H9 (cell line): ENCODE measurements around the gene ZNF800. TPM values are rescaled to one million over a fixed set of nuclear protein-coding genes. Genes with fewer than 3 reads are reported as not detected.
A peak's percentile ranks its signal among the peaks of the same experiment; 100 is the strongest.

Experiments used
- DNase-seq: peaks from one replicate; pipeline ENCODE4 v3.0.0-alpha.2; 2017
- H2AFZ ChIP-seq: one replicate; pipeline ENCODE4 v1.6.1; 2013; ENCODE audit warnings: mild to moderate bottlenecking, low read length, control low read depth, moderate library complexity
- H2AK5ac ChIP-seq: 2 replicates; pipeline ENCODE4 v1.6.1; 2013; ENCODE audit warnings: low read length, control low read depth, mixed read lengths; ENCODE audit not compliant: insufficient read length
- H2BK120ac ChIP-seq: one replicate; pipeline ENCODE4 v1.6.1; 2013; ENCODE audit warnings: low read depth, mild to moderate bottlenecking, low read length, control low read depth, inconsistent platforms; ENCODE audit not compliant: poor library complexity, severe bottlenecking
- H2BK12ac ChIP-seq: 2 replicates; pipeline ENCODE4 v1.6.1; 2013; ENCODE audit warnings: low read length, control low read depth, mixed read lengths, low read depth; ENCODE audit not compliant: insufficient read length
- H2BK15ac ChIP-seq: 2 replicates; pipeline ENCODE4 v1.6.1; 2013; ENCODE audit warnings: low read depth, low read length, control low read depth
- H2BK20ac ChIP-seq: one replicate; pipeline ENCODE4 v1.6.1; 2013; ENCODE audit warnings: low read depth, mild to moderate bottlenecking, low read length, control low read depth, inconsistent platforms; ENCODE audit not compliant: poor library complexity, severe bottlenecking
- H2BK5ac ChIP-seq: 2 replicates; pipeline ENCODE4 v1.6.1; 2013; ENCODE audit warnings: low read length, control low read depth, mixed read lengths; ENCODE audit not compliant: insufficient read length
- H3K14ac ChIP-seq: 2 replicates; pipeline ENCODE4 v1.6.1; 2013; ENCODE audit warnings: low read length, control low read depth; ENCODE audit not compliant: insufficient read depth
- H3K18ac ChIP-seq: 2 replicates; pipeline ENCODE4 v1.6.1; 2013; ENCODE audit warnings: low read depth, mild to moderate bottlenecking, mixed read lengths, low read length, control low read depth; ENCODE audit not compliant: insufficient read length
- H3K23ac ChIP-seq: 2 replicates; pipeline ENCODE4 v1.6.1; 2013; ENCODE audit warnings: low read length, control low read depth, mixed read lengths, low read depth; ENCODE audit not compliant: insufficient read length
- H3K23me2 ChIP-seq: 2 replicates; pipeline ENCODE4 v1.6.1; 2013; ENCODE audit warnings: low read depth, mild to moderate bottlenecking, mixed read lengths, low read length, control low read depth; ENCODE audit not compliant: insufficient read length, poor library complexity, severe bottlenecking
- H3K27ac ChIP-seq: 2 replicates; pipeline ENCODE4 v1.5.1; 2013; ENCODE audit warnings: low read length, control low read depth, mixed read lengths, low read depth; ENCODE audit not compliant: insufficient read length
- H3K27me3 ChIP-seq: 2 replicates; pipeline ENCODE4 v1.6.1; 2013; ENCODE audit warnings: low read length, control low read depth, inconsistent platforms; ENCODE audit not compliant: insufficient read depth
- H3K4ac ChIP-seq: 2 replicates; pipeline ENCODE4 v1.6.1; 2013; ENCODE audit warnings: low read depth, mild to moderate bottlenecking, control low read depth, inconsistent platforms, low read length, moderate library complexity
- H3K4me1 ChIP-seq: 2 replicates; pipeline ENCODE4 v1.6.1; 2013; ENCODE audit warnings: low read length, control low read depth, inconsistent platforms; ENCODE audit not compliant: insufficient read depth
- H3K4me2 ChIP-seq: 2 replicates; pipeline ENCODE4 v1.6.1; 2013; ENCODE audit warnings: low read length, control low read depth, mixed read lengths; ENCODE audit not compliant: insufficient read length, insufficient read depth
- H3K56ac ChIP-seq: 2 replicates; pipeline ENCODE4 v1.6.1; 2013; ENCODE audit warnings: low read depth, mild to moderate bottlenecking, mixed read lengths, low read length, control low read depth; ENCODE audit not compliant: insufficient read length
- H3K79me1 ChIP-seq: 2 replicates; pipeline ENCODE4 v1.6.1; 2013; ENCODE audit warnings: low read depth, mild to moderate bottlenecking, moderate library complexity, low read length, control low read depth, inconsistent platforms; ENCODE audit not compliant: insufficient read depth, poor library complexity, severe bottlenecking
- H3K79me2 ChIP-seq: 2 replicates; pipeline ENCODE4 v1.6.1; 2013; ENCODE audit warnings: low read length, control low read depth, inconsistent platforms; ENCODE audit not compliant: insufficient read depth
- H3K9ac ChIP-seq: 2 replicates; pipeline ENCODE4 v1.6.1; 2013; ENCODE audit warnings: low read length, control low read depth, mixed read lengths; ENCODE audit not compliant: insufficient read length; ENCODE audit errors: extremely low read depth
- H3K9me3 ChIP-seq: one replicate; pipeline ENCODE4 v1.6.1; 2013; ENCODE audit warnings: low read depth, low read length, inconsistent platforms; ENCODE audit not compliant: control insufficient read depth
- H3T11ph ChIP-seq: one replicate; pipeline ENCODE4 v1.6.1; 2013; ENCODE audit warnings: mild to moderate bottlenecking, low read length, control low read depth, inconsistent platforms
- H4K20me1 ChIP-seq: one replicate; pipeline ENCODE4 v1.6.1; 2013; ENCODE audit not compliant: control insufficient read depth, insufficient read length, insufficient read depth
- H4K5ac ChIP-seq: 2 replicates; pipeline ENCODE4 v1.6.1; 2013; ENCODE audit warnings: low read depth, mild to moderate bottlenecking, mixed read lengths, low read length, control low read depth; ENCODE audit not compliant: insufficient read length
- H4K8ac ChIP-seq: replicated peaks from 2 replicates; pipeline ENCODE4 v1.6.1; 2013; ENCODE audit warnings: low read length, control low read depth, mixed read lengths, low read depth; ENCODE audit not compliant: insufficient read length
- H4K91ac ChIP-seq: 2 replicates; pipeline ENCODE4 v1.6.1; 2013; ENCODE audit warnings: low read depth, mild to moderate bottlenecking, moderate library complexity, mixed read lengths, low read length, control low read depth; ENCODE audit not compliant: insufficient read length
- H3K27ac Mint-ChIP-seq, 3 experiments: 2 replicates in 2 of 3; 3 replicates in 1 of 3; pipeline ENCODE4 v1.8.0; 2020 to 2021; ENCODE audit warnings: mixed read lengths in 3 of 3, mild to moderate bottlenecking in 1 of 3, moderate library complexity in 1 of 3
- H3K27me3 Mint-ChIP-seq: 2 replicates; pipeline ENCODE4 v1.8.0; 2021; ENCODE audit warnings: low read depth, mild to moderate bottlenecking, moderate library complexity, mixed read lengths
- H3K36me3 Mint-ChIP-seq, 3 experiments: 2 replicates in 2 of 3; 3 replicates in 1 of 3; pipeline ENCODE4 v1.8.0; 2020 to 2021; ENCODE audit warnings: low read depth in 3 of 3, mixed read lengths in 3 of 3; ENCODE audit not compliant: insufficient read depth in 1 of 3
- H3K4me1 Mint-ChIP-seq, 2 experiments: 2 replicates each; pipeline ENCODE4 v1.8.0; 2020; ENCODE audit warnings: mixed read lengths in 2 of 2
- H3K4me3 Mint-ChIP-seq, 2 experiments: 2 replicates in 1 of 2; 3 replicates in 1 of 2; pipeline ENCODE4 v1.8.0; 2020 to 2021; ENCODE audit warnings: mild to moderate bottlenecking in 2 of 2, mixed read lengths in 2 of 2, moderate library complexity in 1 of 2
- H3K9me3 Mint-ChIP-seq, 2 experiments: 2 replicates in 1 of 2; 3 replicates in 1 of 2; pipeline ENCODE4 v1.8.0; 2020; ENCODE audit warnings: mild to moderate bottlenecking in 2 of 2, mixed read lengths in 2 of 2, moderate library complexity in 1 of 2
- WGBS: extraction: QIAGEN DNeasy Blood & Tissue Kit; methylation state at CpG from one replicate; pipeline ENCODE4 v1.1.7; 2013; ENCODE audit warnings: missing lambda C conversion rate, low lambda C conversion rate, mixed read lengths; ENCODE audit not compliant: insufficient read length; ENCODE audit errors: extremely low coverage; 5-methylcytosine and 5-hydroxymethylcytosine counted together
- total RNA-seq: library from RNA; stranded (reverse); gene quantifications from 2 replicates; pipeline ENCODE4 v1.2.1, GENCODE V29; 2021
- TF ChIP-seq, protein P1 (sequence below): fragments of 200-600 bp; sonication (generic); conservative IDR thresholded peaks from 3 replicates; pipeline ENCODE4 v1.8.0; 2021; ENCODE audit warnings: antibody characterized with exemption, mild to moderate bottlenecking

Gene ZNF800
- total RNA-seq, 1 experiment from 2014 or later, result 11.0 TPM

- Histone ChIP-seq H2AK5ac (no peak overlapping the region), H3K27me3 (peaks cover 4% of the 10 kb centered on the region; the same call in 1 of the 2 replicates), H3T11ph (no peak overlapping the region), H2BK12ac (no peak overlapping the region), H3K14ac (no peak overlapping the region), H3K9ac (no peak overlapping the region), H3K56ac (no peak overlapping the region), H4K8ac (no peak overlapping the region), H3K4ac (no peak overlapping the region), H2BK120ac (no peak overlapping the region), H4K91ac (no peak overlapping the region), H4K5ac (no peak overlapping the region), H2BK20ac (no peak overlapping the region), H3K27ac (no peak overlapping the region), H3K79me2 (no peaks in the 10 kb centered on the region), H3K79me1 (no peaks in the 10 kb centered on the region), H3K23me2 (no peaks in the 10 kb centered on the region), H3K18ac (no peak overlapping the region), H3K9me3 (no peaks in the 10 kb centered on the region), H3K4me1 (no peaks in the 10 kb centered on the region), H2AFZ (no peak overlapping the region), H4K20me1 (no peaks in the 10 kb centered on the region), H3K23ac (no peak overlapping the region), H2BK5ac (no peak overlapping the region), H3K4me2 (peak overlapping the region; percentile 12), H2BK15ac (no peak overlapping the region)
- H3K4me1 Mint-ChIP-seq, result peaks cover 1 to 5% of the 10 kb centered on the region in 2 experiments; a peak in 1 of 4 replicates
- no peaks in the 10 kb centered on the region for H3K36me3 Mint-ChIP-seq
- TF ChIP-seq, protein P1, sequence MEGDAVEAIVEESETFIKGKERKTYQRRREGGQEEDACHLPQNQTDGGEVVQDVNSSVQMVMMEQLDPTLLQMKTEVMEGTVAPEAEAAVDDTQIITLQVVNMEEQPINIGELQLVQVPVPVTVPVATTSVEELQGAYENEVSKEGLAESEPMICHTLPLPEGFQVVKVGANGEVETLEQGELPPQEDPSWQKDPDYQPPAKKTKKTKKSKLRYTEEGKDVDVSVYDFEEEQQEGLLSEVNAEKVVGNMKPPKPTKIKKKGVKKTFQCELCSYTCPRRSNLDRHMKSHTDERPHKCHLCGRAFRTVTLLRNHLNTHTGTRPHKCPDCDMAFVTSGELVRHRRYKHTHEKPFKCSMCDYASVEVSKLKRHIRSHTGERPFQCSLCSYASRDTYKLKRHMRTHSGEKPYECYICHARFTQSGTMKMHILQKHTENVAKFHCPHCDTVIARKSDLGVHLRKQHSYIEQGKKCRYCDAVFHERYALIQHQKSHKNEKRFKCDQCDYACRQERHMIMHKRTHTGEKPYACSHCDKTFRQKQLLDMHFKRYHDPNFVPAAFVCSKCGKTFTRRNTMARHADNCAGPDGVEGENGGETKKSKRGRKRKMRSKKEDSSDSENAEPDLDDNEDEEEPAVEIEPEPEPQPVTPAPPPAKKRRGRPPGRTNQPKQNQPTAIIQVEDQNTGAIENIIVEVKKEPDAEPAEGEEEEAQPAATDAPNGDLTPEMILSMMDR, result no peak
- H3K27me3 Mint-ChIP-seq, result peaks cover 50% of the 10 kb centered on the region
- H3K27ac Mint-ChIP-seq, result no peak overlapping the region
- WGBS, result no CpG with 5 or more reads among the region's 3 CpGs
- DNase-seq, result no peak
- H3K9me3 Mint-ChIP-seq, result peaks cover 0 to 6% of the 10 kb centered on the region in 2 experiments; a peak in 2 of 5 replicates
- H3K4me3 Mint-ChIP-seq, result peak overlapping the region; percentile 45 to 62; a peak in 4 of 5 replicates
These were observed 44.3 kb downstream of the ZNF800 start for GRCh38 chr7:127348247-127348631.
